A549 treated with GW870086 at 1 μM for 4 hours (cell line): ENCODE data around the gene LRRC23. TPM values are rescaled to one million over a fixed set of nuclear protein-coding genes. Genes with fewer than 3 reads are reported as not detected.

Source experiments
- total RNA-seq: library from RNA; stranded (reverse); fragments of 200-300 nt; extraction: Qiagen RNA extraction; gene quantifications from 5 replicates; pipeline ENCODE4 v1.2.3, GENCODE V29; 2022; ENCODE audit warnings: low read depth

The LRRC23 gene, protein sequence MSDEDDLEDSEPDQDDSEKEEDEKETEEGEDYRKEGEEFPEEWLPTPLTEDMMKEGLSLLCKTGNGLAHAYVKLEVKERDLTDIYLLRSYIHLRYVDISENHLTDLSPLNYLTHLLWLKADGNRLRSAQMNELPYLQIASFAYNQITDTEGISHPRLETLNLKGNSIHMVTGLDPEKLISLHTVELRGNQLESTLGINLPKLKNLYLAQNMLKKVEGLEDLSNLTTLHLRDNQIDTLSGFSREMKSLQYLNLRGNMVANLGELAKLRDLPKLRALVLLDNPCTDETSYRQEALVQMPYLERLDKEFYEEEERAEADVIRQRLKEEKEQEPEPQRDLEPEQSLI
- 16.6 to 18.7 TPM (median 17.2 TPM) in 5 replicates for total RNA-seq

DNA sequence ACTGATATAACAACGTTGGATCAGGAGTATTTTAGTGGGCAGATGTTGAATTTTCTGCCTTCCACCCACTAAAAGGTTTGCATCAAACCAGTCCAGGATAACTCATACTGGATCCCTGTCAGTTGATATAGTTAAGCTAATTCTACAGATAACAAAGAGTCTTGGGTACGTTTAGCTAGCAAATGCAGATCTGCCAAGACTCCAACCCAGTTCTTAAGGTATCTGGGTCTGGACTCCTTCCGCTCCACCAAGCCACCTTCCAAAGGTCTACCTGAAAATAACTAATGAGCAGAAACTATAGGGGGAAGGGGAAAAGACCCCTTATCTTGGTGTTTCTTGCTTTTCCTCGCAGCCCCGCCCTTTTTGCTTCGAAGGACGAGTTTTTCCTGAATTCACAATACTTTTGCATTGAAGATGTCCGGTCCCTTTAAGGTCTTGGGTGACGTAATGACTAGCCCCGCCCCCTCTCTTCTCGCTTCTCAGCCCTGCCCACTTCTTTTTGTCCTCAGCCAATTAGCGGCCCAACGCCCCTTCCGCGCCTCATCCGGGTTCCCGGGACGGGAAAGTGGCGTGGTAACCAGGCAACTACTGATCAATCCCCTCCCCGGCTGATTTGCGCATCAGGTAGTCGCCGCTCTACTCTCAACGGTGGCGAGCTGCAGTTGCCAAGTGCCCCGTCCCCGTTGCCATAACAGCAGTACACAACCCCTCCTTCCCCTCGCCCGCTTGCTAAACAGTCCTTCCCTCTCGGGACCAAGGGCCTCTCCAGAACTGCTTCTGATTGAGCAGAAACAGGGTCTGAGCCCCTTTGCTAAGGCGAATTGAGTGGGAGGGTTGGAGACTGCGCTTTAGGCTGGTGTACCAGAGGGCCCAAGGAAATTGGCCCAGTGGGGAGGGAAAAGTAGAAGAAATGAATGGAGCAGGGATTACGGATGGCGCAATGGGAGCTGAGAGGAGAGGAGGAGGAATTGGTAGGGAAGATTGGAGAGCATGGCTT lies at the start of gene LRRC23:
Gene LRRC23 (plus strand): TSS at position 543 of the 997 bp plus-strand sequence. CDS start 812 bp downstream, outside the sequence.

DNA sequence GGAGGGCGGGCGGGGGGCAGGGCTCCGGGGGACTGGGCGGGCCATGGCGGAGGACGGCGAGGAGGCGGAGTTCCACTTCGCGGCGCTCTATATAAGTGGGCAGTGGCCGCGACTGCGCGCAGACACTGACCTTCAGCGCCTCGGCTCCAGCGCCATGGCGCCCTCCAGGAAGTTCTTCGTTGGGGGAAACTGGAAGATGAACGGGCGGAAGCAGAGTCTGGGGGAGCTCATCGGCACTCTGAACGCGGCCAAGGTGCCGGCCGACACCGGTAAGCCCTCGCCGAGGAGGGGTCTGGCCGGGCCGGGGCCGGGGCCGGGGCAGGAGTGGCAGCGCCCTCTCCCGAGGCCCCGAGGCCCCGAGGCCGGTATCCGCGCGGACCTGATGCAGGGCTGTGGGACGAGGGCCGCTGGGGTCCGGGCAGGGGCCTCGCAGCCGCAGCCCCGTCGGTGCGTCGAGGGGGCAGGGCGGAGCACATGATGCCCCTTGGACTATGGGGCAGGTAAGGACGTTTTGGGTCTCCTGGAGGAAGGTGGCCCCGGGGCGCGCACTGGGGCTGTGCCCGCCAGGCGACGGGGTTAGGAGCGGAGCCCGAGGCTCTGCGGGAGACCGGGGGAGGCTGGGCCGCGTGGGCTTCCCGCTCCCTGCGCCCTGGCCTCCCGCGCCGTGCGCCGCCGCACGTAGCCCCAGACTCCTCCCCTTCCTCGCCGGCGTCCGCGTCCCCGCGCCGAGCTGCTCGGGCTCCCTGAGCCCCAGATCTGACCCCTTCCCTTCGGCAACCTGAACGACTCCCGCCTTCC lies 37.0 kb upstream of the LRRC23 start, which contains the start of gene TPI1:
Gene TPI1 (plus strand): TSS at position 119 of the 798 bp plus-strand sequence. CDS start 36 bp downstream, at position 155.

DNA sequence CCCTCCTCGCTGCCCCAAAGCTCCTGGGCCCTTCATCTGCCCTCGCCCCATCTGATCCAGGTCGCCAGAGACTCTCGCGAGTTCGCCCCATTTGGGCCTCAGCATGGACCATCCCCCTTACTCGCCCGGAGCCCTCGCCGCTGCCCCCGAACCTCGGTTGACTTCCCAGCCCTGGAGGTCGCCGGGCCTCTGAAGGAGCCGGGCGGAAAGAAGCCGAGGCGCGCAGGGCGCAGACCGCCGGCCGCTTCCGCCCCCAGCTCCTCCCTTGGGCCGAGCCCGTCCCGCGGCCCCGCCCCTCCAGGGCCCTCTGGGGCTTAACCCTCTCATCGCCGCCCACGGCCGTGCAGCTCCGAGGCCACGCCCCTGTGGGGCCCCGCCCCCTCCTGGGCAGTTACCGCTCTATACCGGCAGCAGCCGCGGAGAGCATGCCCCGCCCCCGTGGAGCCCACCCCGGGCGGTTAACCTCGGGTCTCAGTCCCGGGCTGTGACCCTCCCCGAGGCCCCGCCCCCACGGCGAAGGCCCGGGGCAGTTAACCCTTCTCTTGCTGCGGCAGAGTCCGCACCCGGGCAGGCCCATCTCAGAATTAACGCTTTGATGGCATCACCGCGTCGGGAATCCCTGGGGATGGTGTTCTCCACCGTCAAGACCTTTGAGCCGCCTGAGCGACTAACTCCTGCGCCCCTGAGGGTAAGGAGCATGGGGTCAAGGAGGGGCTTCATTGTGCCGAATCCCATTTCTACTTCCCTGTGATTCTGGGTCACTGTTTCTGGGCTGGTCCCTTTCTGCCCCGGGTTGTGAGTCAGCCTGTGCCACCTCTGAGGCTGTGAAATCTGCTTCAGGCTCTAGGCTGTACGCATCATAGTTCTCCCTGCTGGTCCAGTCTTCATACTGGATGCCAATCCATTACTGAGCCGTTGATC lies 31.3 kb upstream of the LRRC23 start, which contains the start of gene SPSB2:
Gene SPSB2 (minus strand): TSS at position 210 of the 921 bp plus-strand sequence. CDS start 402 bp downstream, outside the sequence.

DNA sequence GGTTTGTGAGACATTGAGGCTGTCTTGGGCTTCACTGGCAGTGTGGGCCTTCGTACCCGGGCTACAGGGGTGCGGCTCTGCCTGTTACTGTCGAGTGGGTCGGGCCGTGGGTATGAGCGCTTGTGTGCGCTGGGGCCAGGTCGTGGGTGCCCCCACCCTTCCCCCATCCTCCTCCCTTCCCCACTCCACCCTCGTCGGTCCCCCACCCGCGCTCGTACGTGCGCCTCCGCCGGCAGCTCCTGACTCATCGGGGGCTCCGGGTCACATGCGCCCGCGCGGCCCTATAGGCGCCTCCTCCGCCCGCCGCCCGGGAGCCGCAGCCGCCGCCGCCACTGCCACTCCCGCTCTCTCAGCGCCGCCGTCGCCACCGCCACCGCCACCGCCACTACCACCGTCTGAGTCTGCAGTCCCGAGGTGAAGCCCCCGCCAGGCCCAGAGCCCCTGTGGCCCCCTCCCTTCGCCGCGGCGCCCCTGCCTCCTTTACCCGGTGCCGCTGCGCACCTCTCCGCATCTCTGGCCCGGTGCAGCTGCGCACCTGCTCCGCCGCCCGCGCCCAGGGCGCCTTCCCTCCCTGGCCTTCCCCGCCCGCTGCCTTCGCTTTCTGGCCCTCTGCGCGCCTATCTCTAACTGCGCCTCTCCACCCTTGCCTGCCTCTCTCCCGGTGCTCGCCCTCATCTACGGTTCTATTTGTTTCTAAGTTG lies 9.8 kb downstream of the LRRC23 start, which contains the start of gene ENO2:
Gene ENO2 (plus strand): TSS at position 335 of the 701 bp plus-strand sequence. CDS start 1,253 bp downstream, outside the sequence.

DNA sequence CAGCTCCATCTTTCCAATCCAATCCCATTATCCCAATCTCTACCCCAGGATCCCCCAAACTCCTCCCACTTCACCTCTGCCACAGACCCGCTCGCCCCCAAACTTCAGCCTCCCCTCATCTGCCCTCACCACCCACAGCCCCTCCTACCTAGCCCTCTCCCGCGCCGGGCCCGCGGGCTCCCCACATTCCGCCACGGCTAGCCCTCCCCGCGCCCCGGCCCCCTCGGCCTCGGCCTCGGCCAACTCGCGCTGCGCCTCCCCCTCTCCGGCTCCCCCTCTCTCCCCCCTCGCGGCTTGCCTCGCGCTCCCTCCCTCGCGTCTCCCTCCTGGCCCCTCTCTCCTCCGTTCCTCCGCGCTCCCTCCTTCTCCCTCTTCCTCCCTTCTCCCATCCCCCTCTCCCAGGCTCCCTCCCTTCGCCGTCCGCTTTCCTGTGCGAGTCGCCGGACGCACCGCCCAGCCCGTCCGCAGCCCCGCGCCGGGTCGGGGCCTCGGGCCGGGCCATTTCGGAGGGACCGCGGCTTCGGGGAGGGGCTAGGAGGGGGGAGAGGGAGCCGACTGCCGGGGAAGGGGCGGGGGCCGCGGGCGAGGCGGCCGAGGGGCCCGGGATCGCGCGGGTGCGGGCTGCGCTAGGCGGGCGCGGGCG lies 22.9 kb downstream of the LRRC23 start, which contains the start of gene ATN1:
Gene ATN1 (plus strand): TSS at position 581 of the 643 bp plus-strand sequence. CDS start 6,043 bp downstream, outside the sequence.

DNA sequence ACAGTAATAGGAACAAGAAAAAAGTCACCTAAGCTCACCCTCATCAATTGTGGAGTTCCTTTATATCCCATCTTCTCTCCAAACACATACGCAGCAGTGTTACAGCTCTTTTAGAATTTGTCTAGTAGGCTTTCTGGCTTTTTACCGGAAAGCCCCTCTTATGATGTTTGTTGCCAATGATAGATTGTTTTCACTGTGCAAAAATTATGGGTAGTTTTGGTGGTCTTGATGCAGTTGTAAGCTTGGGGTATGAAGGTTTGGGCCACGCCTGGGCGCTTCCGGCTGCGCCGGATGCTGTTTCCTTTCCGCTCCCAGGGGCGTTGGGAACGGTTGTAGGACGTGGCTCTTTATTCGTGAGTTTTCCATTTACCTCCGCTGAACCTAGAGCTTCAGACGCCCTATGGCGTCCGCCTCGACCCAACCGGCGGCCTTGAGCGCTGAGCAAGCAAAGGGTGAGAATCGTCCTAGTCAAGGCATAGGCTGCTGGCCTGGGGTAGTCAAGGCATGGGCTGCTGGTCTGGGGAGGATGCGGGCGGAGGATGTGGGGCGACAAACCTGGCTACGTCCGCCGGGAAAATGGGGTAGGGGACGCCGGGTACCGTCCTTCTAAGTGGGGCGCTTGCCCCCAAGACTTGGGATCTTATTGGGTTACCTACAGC lies 39.2 kb downstream of the LRRC23 start, which contains the start of the genes C12orf57 and RNU7-1:
Gene C12orf57 (plus strand): TSS at position 301 of the 659 bp plus-strand sequence. CDS start 100 bp downstream, at position 401.
Gene RNU7-1 (plus strand): TSS at position 95 of the 659 bp plus-strand sequence.

DNA sequence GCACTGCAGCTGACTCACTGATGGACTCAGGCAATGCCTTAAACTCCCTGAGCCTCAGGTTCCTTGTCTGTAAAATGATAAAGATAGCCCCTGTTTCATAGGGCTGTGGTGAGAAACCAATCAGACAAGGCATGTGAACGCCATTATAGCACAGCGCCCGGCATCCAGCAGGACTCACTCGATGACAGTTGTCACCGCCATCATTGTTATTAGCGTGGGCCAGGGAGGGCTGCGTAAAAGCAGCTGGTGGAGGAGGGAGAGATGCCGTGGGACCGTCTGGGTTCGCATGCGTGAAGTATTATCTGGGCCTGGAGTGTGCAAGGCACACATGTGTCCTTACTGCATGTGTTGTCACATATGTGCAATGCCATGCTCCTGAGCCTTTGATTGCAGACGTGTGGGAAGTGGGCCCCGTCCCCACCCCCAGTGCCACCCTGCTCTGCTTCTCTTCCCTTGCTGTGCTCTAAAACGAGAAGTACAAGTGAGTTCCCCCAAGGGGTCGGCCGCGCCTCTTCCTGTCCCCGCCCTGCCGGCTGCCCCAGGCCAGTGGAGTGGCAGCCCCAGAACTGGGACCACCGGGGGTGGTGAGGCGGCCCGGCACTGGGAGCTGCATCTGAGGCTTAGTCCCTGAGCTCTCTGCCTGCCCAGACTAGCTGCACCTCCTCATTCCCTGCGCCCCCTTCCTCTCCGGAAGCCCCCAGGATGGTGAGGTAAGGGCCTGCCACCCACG lies 46.4 kb downstream of the LRRC23 start, which contains the start of gene PTPN6:
Gene PTPN6 (plus strand): TSS at position 546 of the 730 bp plus-strand sequence. CDS start 157 bp downstream, at position 703.

Other genes starting within 250 kb of the LRRC23 start
- gene ING4, start 241.7 kb upstream of the LRRC23 start, total RNA-seq: 11.2 to 16.5 TPM (median 14.6 TPM) in 5 replicates
- gene ZNF384, start 215.4 kb upstream of the LRRC23 start, total RNA-seq: 50.8 to 60.2 TPM (median 56.8 TPM) in 5 replicates
- 0.95 to 1.5 TPM (median 0.97 TPM) in 5 replicates for gene PIANP, start 204.0 kb upstream of the LRRC23 start, total RNA-seq
- 48.9 to 55.9 TPM (median 52.8 TPM) in 5 replicates for gene COPS7A, start 180.8 kb upstream of the LRRC23 start, total RNA-seq
- gene MLF2, start 151.7 kb upstream of the LRRC23 start, total RNA-seq: 261 to 319 TPM (median 311 TPM) in 5 replicates
- 593 to 907 TPM (median 774 TPM) in 5 replicates for gene PTMS, start 138.5 kb upstream of the LRRC23 start, total RNA-seq
- gene LAG3, start 132.3 kb upstream of the LRRC23 start, total RNA-seq: 0.94 to 2.1 TPM (median 1.5 TPM) in 5 replicates
- gene CD4, start 115.3 kb upstream of the LRRC23 start, total RNA-seq: not detected in 5 replicates
- gene GPR162, start 83.0 kb upstream of the LRRC23 start, total RNA-seq: 0.27 to 1.1 TPM (median 0.61 TPM) in 5 replicates
- gene P3H3, start 76.4 kb upstream of the LRRC23 start, total RNA-seq: 19.6 to 28.9 TPM (median 27.4 TPM) in 5 replicates
- gene GNB3, start 63.9 kb upstream of the LRRC23 start, total RNA-seq: 0.96 to 1.9 TPM (median 1.8 TPM) in 5 replicates
- 70.8 to 86.2 TPM (median 80.8 TPM) in 5 replicates for gene CDCA3, start 53.5 kb upstream of the LRRC23 start, total RNA-seq
- 69.7 to 80.0 TPM (median 72.6 TPM) in 5 replicates for gene USP5, start 52.7 kb upstream of the LRRC23 start, total RNA-seq
- gene TPI1, start 37.3 kb upstream of the LRRC23 start, total RNA-seq: 1,472 to 1,683 TPM (median 1,669 TPM) in 5 replicates
- gene SPSB2, start 31.5 kb upstream of the LRRC23 start, total RNA-seq: 30.1 to 40.4 TPM (median 37.5 TPM) in 5 replicates
- gene ENO2, start 9.8 kb downstream of the LRRC23 start, total RNA-seq: 38.6 to 40.3 TPM (median 40.0 TPM) in 5 replicates
- 54.4 to 77.3 TPM (median 73.9 TPM) in 5 replicates for gene ATN1, start 23.1 kb downstream of the LRRC23 start, total RNA-seq
- gene RNU7-1, start 39.0 kb downstream of the LRRC23 start, total RNA-seq: not detected in 5 replicates
- gene C12orf57, start 39.2 kb downstream of the LRRC23 start, total RNA-seq: 300 to 340 TPM (median 314 TPM) in 5 replicates
- gene PTPN6, start 46.5 kb downstream of the LRRC23 start, total RNA-seq: 8.6 to 14.0 TPM (median 11.0 TPM) in 5 replicates
- 324 to 339 TPM (median 332 TPM) in 5 replicates for gene PHB2, start 65.8 kb downstream of the LRRC23 start, total RNA-seq
- gene EMG1, start 66.1 kb downstream of the LRRC23 start, total RNA-seq: 63.3 to 71.8 TPM (median 66.5 TPM) in 5 replicates
- gene LPCAT3, start 113.7 kb downstream of the LRRC23 start, total RNA-seq: 26.3 to 31.4 TPM (median 27.6 TPM) in 5 replicates
- 39.5 to 62.4 TPM (median 44.8 TPM) in 5 replicates for gene C1S, start 155.9 kb downstream of the LRRC23 start, total RNA-seq
- 27.8 to 41.1 TPM (median 29.9 TPM) in 5 replicates for gene C1R, start 187.6 kb downstream of the LRRC23 start, total RNA-seq
- gene C1RL, start 204.4 kb downstream of the LRRC23 start, total RNA-seq: 11.4 to 14.2 TPM (median 12.8 TPM) in 5 replicates
- not detected in 5 replicates for gene RBP5, start 224.1 kb downstream of the LRRC23 start, total RNA-seq
- 13.6 to 18.3 TPM (median 16.0 TPM) in 5 replicates for gene CLSTN3, start 225.5 kb downstream of the LRRC23 start, total RNA-seq